Psoas muscle (tissue), 8 donors: ENCODE measurements around the gene LRPAP1. TPM values are rescaled to one million over a fixed set of nuclear protein-coding genes. Genes with fewer than 3 reads are reported as not detected.

Experiments used
- ATAC-seq, 4 donors: fragments of 200-7000 bp; cut with Tn5 transposase; one replicate each; pipeline ENCODE4 v1.9.1; 2020; ENCODE audit warnings: moderate library complexity in 3 of 4, mild to moderate bottlenecking in 2 of 4
- DNase-seq, 2 donors: peaks; one replicate each; pipeline ENCODE4 v3.0.0-alpha.2; 2020
- H3K27ac ChIP-seq: fragments of 200-600 bp; one replicate; pipeline ENCODE4 v1.8.0; 2022
- H3K27me3 ChIP-seq, 3 donors: fragments of 200-600 bp in 1 of 3; one replicate each; pipeline versions ENCODE4 v1.6.1 to v1.8.0; 2013 to 2022; ENCODE audit warnings: low read length in 2 of 3, mild to moderate bottlenecking in 2 of 3, moderate library complexity in 1 of 3; ENCODE audit not compliant: insufficient read depth in 3 of 3
- H3K36me3 ChIP-seq, 2 donors: fragments of 200-600 bp in 1 of 2; one replicate each; pipeline versions ENCODE4 v1.6.1 to v1.8.0; 2013 to 2022; ENCODE audit warnings: low read depth in 1 of 2, mild to moderate bottlenecking in 1 of 2, moderate library complexity in 1 of 2; ENCODE audit not compliant: insufficient read depth in 1 of 2
- H3K4me1 ChIP-seq: fragments of 200-600 bp; one replicate; pipeline ENCODE4 v1.8.0; 2022
- H3K4me3 ChIP-seq: fragments of 200-600 bp; one replicate; pipeline ENCODE4 v1.8.0; 2022; ENCODE audit warnings: mild to moderate bottlenecking
- H3K9me3 ChIP-seq: fragments of 200-600 bp; one replicate; pipeline ENCODE4 v1.8.0; 2022
- CTCF ChIP-seq: fragments of 200-600 bp; IDR thresholded peaks from one replicate; pipeline ENCODE4 v1.8.0; 2022; ENCODE audit warnings: antibody characterized with exemption
- WGBS, 3 donors: extraction: QIAGEN DNeasy Blood & Tissue Kit; methylation state at CpG; one replicate each; pipeline versions ENCODE4 v1.1.6 to v1.1.7; 2013; 5-methylcytosine and 5-hydroxymethylcytosine counted together
- intact Hi-C, 2 donors: fragments of 100-400 bp; cut with DNase I; formaldehyde crosslinking; loops; one replicate each; pipeline versions ENCODE4 v1.11.0 to v1.14.2; 2022
- polyA plus RNA-seq, 3 donors: library from polyadenylated mRNA; stranded (reverse); fragments of 200-250 nt; gene quantifications; one replicate each; pipeline ENCODE4 v1.2.3, GENCODE V29; 2013
- total RNA-seq, 4 donors: library from RNA; stranded (reverse); fragmentation: NEBNext Ultra II Directional in 2 of 4; extraction: Animal tissue kit (Norgen Biotek cat#: 25700) in 2 of 4; gene quantifications; one replicate each; pipeline versions ENCODE4 v1.2.1 to v1.2.4, GENCODE V29; 2021 to 2023
- donor health status: healthy with polysubstance abuse.
- donor health status: DM: no; HTN: no; CAD: no; lungs with moderate emphysema.
- donor health status: Bipolar disorder and iron deficiency.
- donor health status: healthy.
- donor health status: DM: yes; HTN: yes; CAD: no.
- donor health status: DM: no; HTN: no; CAD: no.
- donor health status: DM: no; HTN: no; CAD: no.
- donor health status: DM: yes; HTN: yes; CAD: no.

Gene LRPAP1
- total and polyA plus RNA-seq, 7 donors, result 73.7 to 123 (median 105) TPM

- intact Hi-C loops, result no loop called here
- Histone ChIP-seq H3K4me3 (no peak overlapping the region), H3K27ac (no peak overlapping the region), H3K36me3 (peaks cover 0 to 7% of the 10 kb centered on the region in 2 donors), H3K4me1 (peaks cover 35% of the 10 kb centered on the region), H3K27me3 (no peaks in the 10 kb centered on the region), H3K9me3 (no peaks in the 10 kb centered on the region)
- no peak for TF ChIP-seq CTCF
- ATAC-seq, result no peak
- peak; percentile 12 to 45 for DNase-seq
- WGBS, 3 donors, result 86 to 93% (median 87%) methylated on average over 32 to 35 of the region's 35 CpGs
These were observed 53.5 kb downstream of the LRPAP1 start for GRCh38 chr4:3478446-3479357.

- ATAC-seq, result no peak
- no peak overlapping the region for H3K4me3 ChIP-seq
- intact Hi-C loops, result no loop called here
- peaks cover 40% of the 10 kb centered on the region for H3K4me1 ChIP-seq
- TF ChIP-seq CTCF, result no peak
- H3K27ac ChIP-seq, result no peak overlapping the region
- WGBS, 3 donors, result 65 to 77% (median 74%) methylated on average over 23 of the region's 23 CpGs
- H3K27me3 ChIP-seq, result no peaks in the 10 kb centered on the region
- peaks cover 0 to 7% of the 10 kb centered on the region in 2 donors for H3K36me3 ChIP-seq
- DNase-seq, result peak; percentile 7 to 39
- H3K9me3 ChIP-seq, result no peaks in the 10 kb centered on the region
These were observed 54.3 kb downstream of the LRPAP1 start for GRCh38 chr4:3477750-3478430.

GRCh38 chr4:3476936-3477749, 55.1 kb downstream of the LRPAP1 start:
- H3K4me1 ChIP-seq, result peaks cover 34% of the 10 kb centered on the region
- H3K4me3 ChIP-seq, result no peak overlapping the region
- WGBS, 3 donors, result 74 to 86% (median 78%) methylated on average over 27 of the region's 27 CpGs
- TF ChIP-seq CTCF, result no peak
- H3K9me3 ChIP-seq, result no peaks in the 10 kb centered on the region
- ATAC-seq (no peak), DNase-seq (peak; percentile 6 to 44)
- no peaks in the 10 kb centered on the region for H3K27me3 ChIP-seq
- intact Hi-C loops, result no loop called here
- no peak overlapping the region for H3K27ac ChIP-seq
- peaks cover 0 to 7% of the 10 kb centered on the region in 2 donors for H3K36me3 ChIP-seq

- peak; percentile 8 to 39 for DNase-seq
- no peak for TF ChIP-seq CTCF
- WGBS, 3 donors, result 82 to 85% (median 83%) methylated on average over 22 of the region's 22 CpGs
- H3K36me3 ChIP-seq, result peaks cover 0 to 7% of the 10 kb centered on the region in 2 donors
- no peaks in the 10 kb centered on the region for H3K27me3 ChIP-seq
- no peak overlapping the region for H3K27ac ChIP-seq
- peaks cover 26% of the 10 kb centered on the region for H3K4me1 ChIP-seq
- H3K9me3 ChIP-seq, result no peaks in the 10 kb centered on the region
- intact Hi-C loops, result no loop called here
- ATAC-seq, result no peak
- H3K4me3 ChIP-seq, result no peak overlapping the region
These were observed 55.9 kb downstream of the LRPAP1 start for GRCh38 chr4:3476341-3476747.
